ENCODE data around the gene SPECC1. TPM values are rescaled to one million over a fixed set of nuclear protein-coding genes. Genes with fewer than 3 reads are reported as not detected.

The SPECC1 gene
- total and polyA plus RNA-seq, 9 of the 15 experiments (the other 6 are each of a cell fraction or from before 2014, with no cell fraction given) = 2.4 to 19.6 (median 14.7) TPM

- DNase-seq (ENCODE audit: extremely low read depth in 1 of 4, low spot score in 3 of 4) (peak in 2 of 4 experiments; percentile 18 to 38), FAIRE-seq (peak; percentile 83)
- no peak for TF ChIP-seq BRD9 (IDR thresholded peaks at IDR 0.05; ENCODE audit: low read depth, partially characterized antibody)
- no peak for TF ChIP-seq ZBTB8A (IDR thresholded peaks at IDR 0.05; ENCODE audit: partially characterized antibody)
- TF ChIP-seq POLR3G (IDR thresholded peaks at IDR 0.05; ENCODE audit: extremely low read depth, insufficient read length, insufficient replicate concordance) = no peak
- TF ChIP-seq CEBPB (tag; IDR thresholded peaks at IDR 0.05) = no peak
- no peak for TF ChIP-seq ATF4 (CRISPR knock-in tag; IDR thresholded peaks at IDR 0.05)
- TF ChIP-seq RAD21 (CRISPR knock-in tag; conservative IDR thresholded peaks at IDR 0.05 in 1 of 2, IDR thresholded peaks at IDR 0.05 in 1 of 2) = peak in 1 of 2 experiments; percentile 41; a peak in 2 of 4 replicates
- TF ChIP-seq ZFP91 (CRISPR knock-in tag; IDR thresholded peaks at IDR 0.05) = no peak
- TF ChIP-seq MIER1 (IDR thresholded peaks at IDR 0.05; ENCODE audit: low read depth) = no peak
- no peak for TF ChIP-seq ZNF589 (CRISPR knock-in tag; IDR thresholded peaks at IDR 0.05; ENCODE audit: low read depth)
- TF ChIP-seq, protein P1, sequence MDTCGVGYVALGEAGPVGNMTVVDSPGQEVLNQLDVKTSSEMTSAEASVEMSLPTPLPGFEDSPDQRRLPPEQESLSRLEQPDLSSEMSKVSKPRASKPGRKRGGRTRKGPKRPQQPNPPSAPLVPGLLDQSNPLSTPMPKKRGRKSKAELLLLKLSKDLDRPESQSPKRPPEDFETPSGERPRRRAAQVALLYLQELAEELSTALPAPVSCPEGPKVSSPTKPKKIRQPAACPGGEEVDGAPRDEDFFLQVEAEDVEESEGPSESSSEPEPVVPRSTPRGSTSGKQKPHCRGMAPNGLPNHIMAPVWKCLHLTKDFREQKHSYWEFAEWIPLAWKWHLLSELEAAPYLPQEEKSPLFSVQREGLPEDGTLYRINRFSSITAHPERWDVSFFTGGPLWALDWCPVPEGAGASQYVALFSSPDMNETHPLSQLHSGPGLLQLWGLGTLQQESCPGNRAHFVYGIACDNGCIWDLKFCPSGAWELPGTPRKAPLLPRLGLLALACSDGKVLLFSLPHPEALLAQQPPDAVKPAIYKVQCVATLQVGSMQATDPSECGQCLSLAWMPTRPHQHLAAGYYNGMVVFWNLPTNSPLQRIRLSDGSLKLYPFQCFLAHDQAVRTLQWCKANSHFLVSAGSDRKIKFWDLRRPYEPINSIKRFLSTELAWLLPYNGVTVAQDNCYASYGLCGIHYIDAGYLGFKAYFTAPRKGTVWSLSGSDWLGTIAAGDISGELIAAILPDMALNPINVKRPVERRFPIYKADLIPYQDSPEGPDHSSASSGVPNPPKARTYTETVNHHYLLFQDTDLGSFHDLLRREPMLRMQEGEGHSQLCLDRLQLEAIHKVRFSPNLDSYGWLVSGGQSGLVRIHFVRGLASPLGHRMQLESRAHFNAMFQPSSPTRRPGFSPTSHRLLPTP (IDR thresholded peaks at IDR 0.05; ENCODE audit: borderline replicate concordance, extremely low read depth, insufficient read length) = no peak
- TF ChIP-seq ZBED1 (IDR thresholded peaks at IDR 0.05) = no peak
- no peak for TF ChIP-seq PCBP2 (IDR thresholded peaks at IDR 0.05; ENCODE audit: low read depth, low read length, poor library complexity, severe bottlenecking)
- TF ChIP-seq, protein P2, sequence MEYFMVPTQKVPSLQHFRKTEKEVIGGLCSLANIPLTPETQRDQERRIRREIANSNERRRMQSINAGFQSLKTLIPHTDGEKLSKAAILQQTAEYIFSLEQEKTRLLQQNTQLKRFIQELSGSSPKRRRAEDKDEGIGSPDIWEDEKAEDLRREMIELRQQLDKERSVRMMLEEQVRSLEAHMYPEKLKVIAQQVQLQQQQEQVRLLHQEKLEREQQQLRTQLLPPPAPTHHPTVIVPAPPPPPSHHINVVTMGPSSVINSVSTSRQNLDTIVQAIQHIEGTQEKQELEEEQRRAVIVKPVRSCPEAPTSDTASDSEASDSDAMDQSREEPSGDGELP (CRISPR knock-in tag; IDR thresholded peaks at IDR 0.05; ENCODE audit: borderline replicate concordance) = peak; percentile 52
- TF ChIP-seq SNRNP70 (optimal IDR thresholded peaks at IDR 0.05; ENCODE audit: low read depth, low read length) = no peak
- TF ChIP-seq ZKSCAN3 (CRISPR knock-in tag; IDR thresholded peaks at IDR 0.05) = no peak
Observed at GRCh38 chr17:20095336-20096080, 86.3 kb downstream of the SPECC1 start.

More at GRCh38 chr17:20095336-20096080, 86.3 kb downstream of the SPECC1 start:
- no peaks in the 10 kb centered on the region for H4K20me1 ChIP-seq (replicated peaks; ENCODE audit: control insufficient read depth, insufficient read depth, low read length)
- no peaks in the 10 kb centered on the region for H3K9me1 ChIP-seq (ENCODE audit: control insufficient read depth, insufficient read depth, low read length)
- intact Hi-C loops (cut with micrococcal nuclease) = loop anchor here (10.0 kb wide), 1 partner anchor 81 kb away; no protein-coding TSS in a partner anchor
- in situ Hi-C loops (cut with MboI) = no loop called here
- H2AFZ ChIP-seq (ENCODE audit: low read depth, low read length) = no peak overlapping the region
- H3K4me2 ChIP-seq (ENCODE audit: insufficient read depth, low read length) = no peak overlapping the region
- no peaks in the 10 kb centered on the region for H3K27me3 ChIP-seq (ENCODE audit: control insufficient read depth in 2 of 2, insufficient read depth in 2 of 2, low read length in 2 of 2)
- no peak overlapping the region for H3K27ac ChIP-seq (ENCODE audit: extremely low read depth, low read depth, low read length)
- ATAC-seq = peak; percentile 82
- POLR2A ChIA-PET = no interaction called here
- no peaks in the 10 kb centered on the region for H3K36me3 ChIP-seq (ENCODE audit: control insufficient read depth, insufficient read depth, low read length)
- H3K4me3 ChIP-seq = no peak overlapping the region
- CTCF ChIA-PET (ENCODE audit: low intra/inter-chr PET ratio) = no interaction called here
- no TSS peak for BruUV-seq (replicated peaks)
- H3K9ac ChIP-seq (ENCODE audit: insufficient read depth in 1 of 2, low read depth in 2 of 2, low read length in 2 of 2) = no peak overlapping the region
- H3K79me2 ChIP-seq (ENCODE audit: control insufficient read depth, insufficient read depth, low read length) = no peaks in the 10 kb centered on the region
- H3K9me3 ChIP-seq (replicated peaks; ENCODE audit: control insufficient read depth, insufficient read depth, low read depth, low read length) = no peaks in the 10 kb centered on the region
- WGBS (ENCODE audit: insufficient coverage, low coverage, missing lambda C conversion rate) = 52% methylated on average over 13 of the region's 18 CpGs
- no peaks in the 10 kb centered on the region; a peak in 1 of 5 replicates for H3K4me1 ChIP-seq (replicated peaks in 1 of 2; ENCODE audit: control insufficient read depth in 2 of 2, insufficient read depth in 2 of 2, low read length in 2 of 2)
